ENCODE results near the gene WDSUB1. TPM values are rescaled to one million over a fixed set of nuclear protein-coding genes. Genes with fewer than 3 reads are reported as not detected.

The WDSUB1 gene
- total and polyA plus RNA-seq, 9 of the 15 experiments (the other 6 are each of a cell fraction or from before 2014, with no cell fraction given): 5.2 to 13.7 (median 9.4) TPM

DNA sequence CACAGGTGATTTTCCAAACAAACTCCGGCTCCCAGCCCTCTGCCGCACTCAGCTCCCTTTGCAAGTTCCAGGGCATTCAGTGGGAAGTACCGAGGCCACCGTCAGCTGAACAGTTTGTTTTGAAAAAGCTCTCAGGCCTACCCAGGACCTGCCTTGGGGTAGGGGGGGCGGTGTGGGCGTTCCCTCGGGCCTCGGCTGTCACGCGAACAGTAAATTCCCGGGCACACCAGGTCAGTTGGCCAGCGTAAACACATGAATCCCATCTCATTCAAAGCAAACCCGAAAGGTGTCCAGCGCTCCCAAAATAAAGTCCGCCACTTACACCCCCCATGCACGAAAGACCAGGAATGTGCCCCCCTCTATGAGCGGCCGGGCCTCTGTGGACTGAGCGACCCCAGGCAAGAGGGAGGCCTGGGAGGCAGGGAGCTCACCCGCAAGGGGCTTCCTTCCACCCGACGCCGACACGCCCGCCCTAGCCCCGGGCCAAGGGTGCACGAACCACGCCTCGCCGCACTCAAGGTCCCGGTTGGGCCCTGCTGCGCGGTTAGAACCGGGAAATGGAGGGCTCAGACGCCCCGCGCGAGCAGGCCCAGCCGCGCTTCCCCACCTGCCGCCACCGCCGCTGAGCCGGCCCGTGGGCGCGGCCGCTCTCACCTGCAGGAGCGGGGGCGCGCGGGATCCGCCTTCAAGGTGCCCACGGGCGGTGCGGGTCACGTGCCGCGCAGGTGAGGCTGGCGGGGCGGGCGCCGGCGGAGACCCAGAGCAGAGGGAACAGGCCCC lies at the start of gene WDSUB1 (continued):
- TF ChIP-seq ZNF778 (CRISPR knock-in tag; IDR thresholded peaks at IDR 0.05) (no peak), SMARCC2 (IDR thresholded peaks at IDR 0.05; ENCODE audit: low read depth) (no peak), LEF1 (IDR thresholded peaks at IDR 0.05) (no peak), SMAD4 (CRISPR knock-in tag; conservative IDR thresholded peaks at IDR 0.05) (0 out of 2 replicates have a peak, but pooled peaks have one; percentile 21), SNIP1 (IDR thresholded peaks at IDR 0.05; ENCODE audit: low read depth) (no peak), ZNF212 (CRISPR knock-in tag; IDR thresholded peaks at IDR 0.05) (no peak), RBM39 (optimal IDR thresholded peaks at IDR 0.05; ENCODE audit: low read depth, low read length) (no peak), SRSF7 (optimal IDR thresholded peaks at IDR 0.05; ENCODE audit: low read depth, low read length) (no peak), ZNF695 (CRISPR knock-in tag; IDR thresholded peaks at IDR 0.05) (no peak), DACH1 (IDR thresholded peaks at IDR 0.05; ENCODE audit: partially characterized antibody) (peak; percentile 52), FOSL1 (tag; conservative IDR thresholded peaks at IDR 0.05) (no peak), ZNF77 (CRISPR knock-in tag; IDR thresholded peaks at IDR 0.05) (no peak), TOE1 (IDR thresholded peaks at IDR 0.05; ENCODE audit: borderline replicate concordance) (no peak; the same call in 1 of the 2 replicates), TOE1 (CRISPR knock-in tag; IDR thresholded peaks at IDR 0.05; ENCODE audit: borderline replicate concordance, low read depth) (no peak), POLR2B (IDR thresholded peaks at IDR 0.05; ENCODE audit: low read depth, partially characterized antibody) (no peak), NR3C1 (CRISPR knock-in tag; IDR thresholded peaks at IDR 0.05) (no peak), NFIC (IDR thresholded peaks at IDR 0.05) (no peak), RHOXF2B (CRISPR knock-in tag; conservative IDR thresholded peaks at IDR 0.05) (no peak), HDAC8 (tag; IDR thresholded peaks at IDR 0.05) (no peak), BHLHE40 (IDR thresholded peaks at IDR 0.05; ENCODE audit: low read length) (peak; percentile 97)
- TF ChIP-seq, protein P1, sequence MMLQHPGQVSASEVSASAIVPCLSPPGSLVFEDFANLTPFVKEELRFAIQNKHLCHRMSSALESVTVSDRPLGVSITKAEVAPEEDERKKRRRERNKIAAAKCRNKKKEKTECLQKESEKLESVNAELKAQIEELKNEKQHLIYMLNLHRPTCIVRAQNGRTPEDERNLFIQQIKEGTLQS (IDR thresholded peaks at IDR 0.05): no peak
- TF ChIP-seq, protein P1 (CRISPR knock-in tag; conservative IDR thresholded peaks at IDR 0.05): no peak
- TF ChIP-seq, protein P2, sequence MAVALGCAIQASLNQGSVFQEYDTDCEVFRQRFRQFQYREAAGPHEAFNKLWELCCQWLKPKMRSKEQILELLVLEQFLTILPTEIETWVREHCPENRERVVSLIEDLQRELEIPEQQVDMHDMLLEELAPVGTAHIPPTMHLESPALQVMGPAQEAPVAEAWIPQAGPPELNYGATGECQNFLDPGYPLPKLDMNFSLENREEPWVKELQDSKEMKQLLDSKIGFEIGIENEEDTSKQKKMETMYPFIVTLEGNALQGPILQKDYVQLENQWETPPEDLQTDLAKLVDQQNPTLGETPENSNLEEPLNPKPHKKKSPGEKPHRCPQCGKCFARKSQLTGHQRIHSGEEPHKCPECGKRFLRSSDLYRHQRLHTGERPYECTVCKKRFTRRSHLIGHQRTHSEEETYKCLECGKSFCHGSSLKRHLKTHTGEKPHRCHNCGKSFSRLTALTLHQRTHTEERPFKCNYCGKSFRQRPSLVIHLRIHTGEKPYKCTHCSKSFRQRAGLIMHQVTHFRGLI (CRISPR knock-in tag; IDR thresholded peaks at IDR 0.05): no peak
- TF ChIP-seq, protein P3, sequence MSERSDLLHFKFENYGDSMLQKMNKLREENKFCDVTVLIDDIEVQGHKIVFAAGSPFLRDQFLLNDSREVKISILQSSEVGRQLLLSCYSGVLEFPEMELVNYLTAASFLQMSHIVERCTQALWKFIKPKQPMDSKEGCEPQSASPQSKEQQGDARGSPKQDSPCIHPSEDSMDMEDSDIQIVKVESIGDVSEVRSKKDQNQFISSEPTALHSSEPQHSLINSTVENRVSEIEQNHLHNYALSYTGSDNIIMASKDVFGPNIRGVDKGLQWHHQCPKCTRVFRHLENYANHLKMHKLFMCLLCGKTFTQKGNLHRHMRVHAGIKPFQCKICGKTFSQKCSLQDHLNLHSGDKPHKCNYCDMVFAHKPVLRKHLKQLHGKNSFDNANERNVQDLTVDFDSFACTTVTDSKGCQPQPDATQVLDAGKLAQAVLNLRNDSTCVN (CRISPR knock-in tag; IDR thresholded peaks at IDR 0.05): no peak

All from K562 (cell line).